K562 (cell line): ENCODE data around the gene ABCA3. TPM values are rescaled to one million over a fixed set of nuclear protein-coding genes. Genes with fewer than 3 reads are reported as not detected.

Source experiments
- EZH2 ChIP-seq: IDR thresholded peaks from 2 replicates; pipeline ENCODE4 v1.6.1; 2012; ENCODE audit warnings: low read depth, mild to moderate bottlenecking, inconsistent platforms, low read length, borderline replicate concordance
- ZBTB11 ChIP-seq, 3 experiments: fragments of 200-800 bp in 1 of 3; fragments of 250-450 bp in 1 of 3; fragments of 450-650 bp in 1 of 3; sonication (Bioruptor Pico) in 1 of 3; sonication (Bioruptor generic) in 1 of 3; formaldehyde crosslinking in 1 of 3; IDR thresholded peaks; 2 replicates each; pipeline versions ENCODE4 v1.6.1 to v1.8.0; 2016 to 2022; ENCODE audit warnings: mild to moderate bottlenecking in 2 of 3, missing genetic modification characterization in 2 of 3, missing compliant biosample characterization in 1 of 3, moderate library complexity in 1 of 3
- ZNF253 ChIP-seq: fragments of 250-450 bp; sonication (Bioruptor Pico); conservative IDR thresholded peaks from 2 replicates; pipeline ENCODE4 v1.6.1; 2021; ENCODE audit warnings: mild to moderate bottlenecking
- ZNF699 ChIP-seq: fragments of 250-450 bp; sonication (Bioruptor Pico); IDR thresholded peaks from 2 replicates; pipeline ENCODE4 v1.8.0; 2021; ENCODE audit warnings: mild to moderate bottlenecking, moderate library complexity; ENCODE audit not compliant: insufficient replicate concordance
- polyA plus RNA-seq, 8 experiments: library from polyadenylated mRNA; depleted of rRNA in 4 of 8; stranded (reverse) in 5 of 8; unstranded in 3 of 8; fragments of >200 nt; fragmentation: Nextera tagmentation in 2 of 8; fragmentation: Illumina TruSeq in 1 of 8; extraction: Ambion mirVana in 2 of 8; extraction: Trizol in 1 of 8; gene quantifications; 2 replicates each; pipeline versions ENCODE4 v1.2.1 to v1.2.3, GENCODE V29; 2011 to 2014; ENCODE audit warnings: inconsistent platforms in 1 of 8, missing spikeins in 1 of 8
- total RNA-seq, 7 experiments: library from RNA; depleted of rRNA in 6 of 7; stranded (reverse); fragments of >200 nt in 6 of 7; fragmentation: Illumina TruSeq in 2 of 7; extraction: Trizol in 2 of 7; gene quantifications; 2 replicates each; pipeline versions ENCODE4 v1.2.1 to v1.2.3, GENCODE V29; 2011 to 2021; ENCODE audit warnings: low replicate concordance in 1 of 7
- TF ChIP-seq, protein P1 (sequence below), 2 experiments: fragments of 450-650 bp; formaldehyde crosslinking in 1 of 2; IDR thresholded peaks; 2 replicates each; pipeline versions ENCODE4 v1.4.0 to v1.6.1; 2014 to 2020; ENCODE audit warnings: mild to moderate bottlenecking in 2 of 2, borderline replicate concordance in 1 of 2, low read depth in 1 of 2
- TF ChIP-seq, protein P2 (sequence below): fragments of 450-650 bp; formaldehyde crosslinking; IDR thresholded peaks from 2 replicates; pipeline ENCODE4 v1.4.0; 2020; ENCODE audit warnings: mild to moderate bottlenecking, moderate library complexity

The ABCA3 gene
- total and polyA plus RNA-seq, 9 of the 15 experiments (the other 6 are each of a cell fraction or from before 2014, with no cell fraction given), result 0.66 to 23.7 (median 6.9) TPM

GRCh38 chr16:2296661-2297505 is 43.6 kb downstream of the ABCA3 start (continued):
- TF ChIP-seq, protein P1, sequence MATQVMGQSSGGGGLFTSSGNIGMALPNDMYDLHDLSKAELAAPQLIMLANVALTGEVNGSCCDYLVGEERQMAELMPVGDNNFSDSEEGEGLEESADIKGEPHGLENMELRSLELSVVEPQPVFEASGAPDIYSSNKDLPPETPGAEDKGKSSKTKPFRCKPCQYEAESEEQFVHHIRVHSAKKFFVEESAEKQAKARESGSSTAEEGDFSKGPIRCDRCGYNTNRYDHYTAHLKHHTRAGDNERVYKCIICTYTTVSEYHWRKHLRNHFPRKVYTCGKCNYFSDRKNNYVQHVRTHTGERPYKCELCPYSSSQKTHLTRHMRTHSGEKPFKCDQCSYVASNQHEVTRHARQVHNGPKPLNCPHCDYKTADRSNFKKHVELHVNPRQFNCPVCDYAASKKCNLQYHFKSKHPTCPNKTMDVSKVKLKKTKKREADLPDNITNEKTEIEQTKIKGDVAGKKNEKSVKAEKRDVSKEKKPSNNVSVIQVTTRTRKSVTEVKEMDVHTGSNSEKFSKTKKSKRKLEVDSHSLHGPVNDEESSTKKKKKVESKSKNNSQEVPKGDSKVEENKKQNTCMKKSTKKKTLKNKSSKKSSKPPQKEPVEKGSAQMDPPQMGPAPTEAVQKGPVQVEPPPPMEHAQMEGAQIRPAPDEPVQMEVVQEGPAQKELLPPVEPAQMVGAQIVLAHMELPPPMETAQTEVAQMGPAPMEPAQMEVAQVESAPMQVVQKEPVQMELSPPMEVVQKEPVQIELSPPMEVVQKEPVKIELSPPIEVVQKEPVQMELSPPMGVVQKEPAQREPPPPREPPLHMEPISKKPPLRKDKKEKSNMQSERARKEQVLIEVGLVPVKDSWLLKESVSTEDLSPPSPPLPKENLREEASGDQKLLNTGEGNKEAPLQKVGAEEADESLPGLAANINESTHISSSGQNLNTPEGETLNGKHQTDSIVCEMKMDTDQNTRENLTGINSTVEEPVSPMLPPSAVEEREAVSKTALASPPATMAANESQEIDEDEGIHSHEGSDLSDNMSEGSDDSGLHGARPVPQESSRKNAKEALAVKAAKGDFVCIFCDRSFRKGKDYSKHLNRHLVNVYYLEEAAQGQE (IDR thresholded peaks at IDR 0.05; ENCODE audit: borderline replicate concordance), result peak; percentile 74
- TF ChIP-seq, protein P1 (CRISPR knock-in tag; IDR thresholded peaks at IDR 0.05; ENCODE audit: low read depth), result no peak
- TF ChIP-seq ZNF253 (CRISPR knock-in tag) (no peak), EZH2 (no peak), ZBTB11 (CRISPR knock-in tag; IDR thresholded peaks at IDR 0.05) (no peak), ZNF699 (CRISPR knock-in tag) (no peak)
- TF ChIP-seq, protein P2, sequence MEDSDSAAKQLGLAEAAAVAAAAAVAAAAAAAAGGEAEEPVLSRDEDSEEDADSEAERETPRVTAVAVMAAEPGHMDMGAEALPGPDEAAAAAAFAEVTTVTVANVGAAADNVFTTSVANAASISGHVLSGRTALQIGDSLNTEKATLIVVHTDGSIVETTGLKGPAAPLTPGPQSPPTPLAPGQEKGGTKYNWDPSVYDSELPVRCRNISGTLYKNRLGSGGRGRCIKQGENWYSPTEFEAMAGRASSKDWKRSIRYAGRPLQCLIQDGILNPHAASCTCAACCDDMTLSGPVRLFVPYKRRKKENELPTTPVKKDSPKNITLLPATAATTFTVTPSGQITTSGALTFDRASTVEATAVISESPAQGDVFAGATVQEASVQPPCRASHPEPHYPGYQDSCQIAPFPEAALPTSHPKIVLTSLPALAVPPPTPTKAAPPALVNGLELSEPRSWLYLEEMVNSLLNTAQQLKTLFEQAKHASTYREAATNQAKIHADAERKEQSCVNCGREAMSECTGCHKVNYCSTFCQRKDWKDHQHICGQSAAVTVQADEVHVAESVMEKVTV (CRISPR knock-in tag), result peak; percentile 58
